Hematopoietic multipotent progenitor cell (in vitro differentiated cells): ENCODE data around the gene VEGFB. TPM values are rescaled to one million over a fixed set of nuclear protein-coding genes. Genes with fewer than 3 reads are reported as not detected.

Source experiments
- DNase-seq, 3 donors: peaks; one replicate each; pipeline ENCODE4 v3.0.0-alpha.2; 2011 to 2015; ENCODE audit warnings: low read depth in 2 of 3, low spot score in 2 of 3
- total RNA-seq: library from RNA; depleted of rRNA; stranded (reverse); fragments of >200 nt; gene quantifications from one replicate; pipeline ENCODE4 v1.2.3, GENCODE V29; 2012

Gene VEGFB
- total RNA-seq, 1 donor, result 15.9 TPM

DNA sequence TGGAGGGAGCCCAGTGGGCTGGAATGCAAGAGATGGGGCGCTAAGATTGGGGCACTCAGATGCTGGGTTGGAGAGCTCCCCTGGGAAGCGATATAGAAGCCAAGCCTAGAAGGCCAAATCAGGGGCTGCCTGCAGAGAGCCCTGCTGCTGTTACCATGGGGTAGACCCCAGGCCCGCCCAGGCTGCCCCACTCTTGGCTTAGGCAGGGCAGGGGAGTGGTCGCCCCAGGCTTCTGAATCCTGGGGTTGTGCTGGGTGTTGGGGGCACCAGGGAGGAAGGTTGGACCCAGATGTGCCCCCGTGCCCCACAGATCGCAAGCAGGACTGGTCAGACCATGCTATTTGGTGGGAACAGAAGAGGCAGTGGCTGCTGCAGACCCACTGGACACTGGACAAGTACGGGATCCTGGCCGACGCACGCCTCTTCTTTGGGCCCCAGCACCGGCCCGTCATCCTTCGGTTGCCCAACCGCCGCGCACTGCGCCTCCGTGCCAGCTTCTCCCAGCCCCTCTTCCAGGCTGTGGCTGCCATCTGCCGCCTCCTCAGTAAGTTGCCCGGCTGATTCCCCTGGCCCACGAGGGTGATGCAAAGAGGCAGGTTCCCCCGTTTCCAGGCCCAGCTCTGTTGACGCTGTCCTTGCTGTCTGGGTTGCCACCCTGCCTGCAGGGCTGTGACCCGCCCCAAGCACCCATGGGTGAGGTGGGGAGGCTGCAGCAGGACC lies 23.9 kb upstream of the VEGFB start:
- DNase-seq, result no peak

DNA sequence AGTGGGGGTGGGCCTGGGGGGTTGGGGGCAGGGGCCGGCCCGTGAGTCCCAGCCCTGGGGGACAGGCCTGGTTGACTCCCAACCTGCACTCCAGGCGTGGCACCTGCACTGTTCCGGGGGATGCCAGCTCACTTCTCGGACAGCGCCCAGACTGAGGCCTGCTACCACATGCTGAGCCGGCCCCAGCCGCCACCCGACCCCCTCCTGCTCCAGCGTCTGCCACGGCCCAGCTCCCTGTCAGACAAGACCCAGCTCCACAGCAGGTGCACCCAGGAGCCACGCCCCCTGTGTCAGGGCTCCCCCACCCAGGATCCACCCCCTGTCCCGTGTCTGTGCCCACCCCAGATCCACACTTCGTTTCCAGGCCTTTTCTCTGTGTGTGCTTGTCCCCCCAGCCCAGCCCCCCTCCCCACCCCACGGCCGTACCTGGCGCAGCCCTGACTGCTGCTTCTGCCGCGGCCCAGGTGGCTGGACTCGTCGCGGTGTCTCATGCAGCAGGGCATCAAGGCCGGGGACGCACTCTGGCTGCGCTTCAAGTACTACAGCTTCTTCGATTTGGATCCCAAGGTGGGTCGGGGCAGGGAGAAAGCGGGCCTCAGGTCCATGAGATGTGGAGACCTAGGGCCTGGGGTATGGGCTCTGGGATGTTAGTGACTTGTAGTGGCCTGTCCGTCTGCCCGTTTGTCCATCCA lies 23.1 kb upstream of the VEGFB start:
- DNase-seq, result no peak

DNA sequence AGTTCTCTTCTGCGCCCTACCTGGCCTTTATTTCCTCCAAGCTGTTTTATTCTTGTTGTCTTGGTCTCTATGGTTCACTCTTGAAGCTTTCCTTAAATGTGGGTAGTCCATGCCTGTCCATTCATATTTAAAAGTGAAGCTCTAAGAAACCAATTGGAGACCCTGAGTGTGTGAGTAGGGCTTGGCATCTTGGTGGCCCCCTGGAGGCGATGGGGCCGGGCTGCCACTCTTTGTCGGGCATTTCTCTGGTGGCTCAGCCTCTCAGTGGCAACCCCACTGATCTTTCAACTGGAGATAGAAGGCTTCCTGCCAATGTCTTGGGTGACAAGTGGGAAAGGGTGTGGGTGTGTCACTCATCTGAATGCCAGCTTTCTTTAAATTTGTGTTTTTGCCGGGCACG lies 17.5 kb upstream of the VEGFB start:
- DNase-seq, result peak in 1 of 3 donors; percentile 53

DNA sequence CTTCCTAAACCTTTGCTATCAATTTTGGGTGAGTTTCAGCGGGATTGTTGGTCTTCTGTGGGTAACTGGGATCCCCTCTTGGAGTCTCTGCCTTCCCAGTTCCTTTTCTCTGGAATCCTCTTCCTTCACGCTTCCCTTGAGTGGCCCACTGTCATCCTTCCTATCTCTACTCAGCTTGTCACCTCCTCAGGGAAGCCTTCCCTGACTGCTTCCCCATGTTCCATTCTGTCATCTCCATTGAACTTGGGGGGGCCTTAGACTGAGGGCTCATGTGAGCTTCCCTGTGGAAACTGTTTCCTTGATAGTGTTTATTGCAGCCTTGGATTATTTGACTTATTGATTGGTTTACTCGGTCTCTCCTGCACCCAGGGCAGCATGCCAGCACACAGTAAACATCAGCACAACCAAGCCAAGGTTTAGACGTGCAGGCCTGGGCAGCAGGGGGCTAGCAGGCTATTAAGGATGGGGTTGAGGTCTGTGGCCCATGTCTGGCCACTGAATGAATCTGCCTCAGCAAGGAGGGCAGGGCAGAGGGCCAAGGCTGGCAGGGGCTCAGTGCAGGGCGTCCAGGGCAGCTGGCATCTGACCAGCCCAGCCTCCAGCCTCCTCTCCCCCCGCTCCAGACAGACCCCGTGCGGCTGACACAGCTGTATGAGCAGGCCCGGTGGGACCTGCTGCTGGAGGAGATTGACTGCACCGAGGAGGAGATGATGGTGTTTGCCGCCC lies 15.6 kb upstream of the VEGFB start:
- no peak for DNase-seq

DNA sequence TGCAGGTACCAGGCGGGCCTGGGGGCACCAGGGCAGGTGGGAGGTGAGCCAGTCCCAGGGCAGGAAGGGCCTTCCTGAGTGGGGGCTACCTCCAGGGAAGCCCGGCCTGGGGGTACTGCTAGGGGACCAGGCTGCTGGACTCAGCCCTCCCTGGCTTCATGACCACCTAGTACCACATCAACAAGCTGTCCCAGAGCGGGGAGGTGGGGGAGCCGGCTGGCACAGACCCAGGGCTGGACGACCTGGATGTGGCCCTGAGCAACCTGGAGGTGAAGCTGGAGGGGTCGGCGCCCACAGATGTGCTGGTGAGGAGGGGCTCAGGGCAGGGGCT lies 15.1 kb upstream of the VEGFB start:
- DNase-seq, result no peak

DNA sequence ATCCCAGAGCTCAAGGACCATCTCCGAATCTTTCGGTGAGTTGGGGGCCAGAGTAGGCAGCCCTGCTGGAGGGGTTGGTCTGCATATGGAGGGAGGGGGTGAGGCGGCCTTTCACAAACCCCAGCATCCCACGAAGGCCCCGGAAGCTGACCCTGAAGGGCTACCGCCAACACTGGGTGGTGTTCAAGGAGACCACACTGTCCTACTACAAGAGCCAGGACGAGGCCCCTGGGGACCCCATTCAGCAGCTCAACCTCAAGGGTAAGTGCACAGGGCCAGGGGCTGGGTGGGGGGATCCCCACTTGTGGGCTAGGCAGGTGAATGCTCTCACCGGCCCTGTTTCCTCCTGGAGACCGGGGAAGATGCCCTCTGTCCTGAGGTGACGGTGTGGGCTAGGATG lies 14.6 kb upstream of the VEGFB start:
- no peak for DNase-seq

DNA sequence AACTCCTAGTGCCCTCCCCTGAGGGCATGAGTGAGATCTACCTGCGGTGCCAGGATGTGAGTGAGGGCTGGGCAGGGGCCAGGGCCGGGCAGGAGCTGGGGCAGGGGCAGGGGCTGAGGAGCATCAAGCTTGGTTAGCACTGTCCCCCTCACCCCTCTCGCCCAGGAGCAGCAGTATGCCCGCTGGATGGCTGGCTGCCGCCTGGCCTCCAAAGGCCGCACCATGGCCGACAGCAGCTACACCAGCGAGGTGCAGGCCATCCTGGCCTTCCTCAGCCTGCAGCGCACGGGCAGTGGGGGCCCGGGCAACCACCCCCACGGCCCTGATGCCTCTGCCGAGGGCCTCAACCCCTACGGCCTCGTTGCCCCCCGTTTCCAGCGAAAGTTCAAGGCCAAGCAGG lies 14.1 kb upstream of the VEGFB start:
- no peak for DNase-seq

DNA sequence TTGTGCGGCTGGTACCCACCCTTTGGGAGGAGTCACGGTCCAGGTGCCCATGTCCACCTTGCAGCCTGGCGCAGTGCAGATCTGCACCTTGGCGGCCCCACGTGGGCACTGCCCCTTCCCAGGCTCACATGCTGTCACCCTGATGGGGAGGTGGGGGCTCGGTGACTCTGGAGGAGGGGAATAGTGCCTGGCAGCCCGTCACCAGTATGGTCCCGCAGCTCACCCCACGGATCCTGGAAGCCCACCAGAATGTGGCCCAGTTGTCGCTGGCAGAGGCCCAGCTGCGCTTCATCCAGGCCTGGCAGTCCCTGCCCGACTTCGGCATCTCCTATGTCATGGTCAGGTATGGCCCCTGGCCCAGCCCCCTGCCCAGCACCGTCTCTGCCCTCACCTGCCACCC lies 13.6 kb upstream of the VEGFB start:
- DNase-seq, result no peak

DNA sequence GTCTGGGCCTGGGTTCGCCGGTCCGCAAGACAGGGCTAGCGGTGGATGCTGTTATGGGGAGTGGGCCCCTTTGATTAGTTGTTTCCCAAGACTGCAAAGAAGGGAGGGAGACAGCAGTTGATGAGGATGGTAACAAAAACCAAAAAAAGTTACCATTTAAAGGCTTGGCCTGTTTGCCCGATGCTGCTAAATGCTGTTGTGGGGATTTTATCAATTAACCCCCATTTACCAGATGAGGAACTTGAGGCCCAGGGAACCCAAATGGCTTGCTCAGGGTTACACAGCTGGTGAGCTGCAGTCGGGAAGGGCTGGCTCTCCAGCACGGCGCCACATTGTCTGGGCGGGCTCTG lies 11.8 kb upstream of the VEGFB start:
- no peak for DNase-seq

DNA sequence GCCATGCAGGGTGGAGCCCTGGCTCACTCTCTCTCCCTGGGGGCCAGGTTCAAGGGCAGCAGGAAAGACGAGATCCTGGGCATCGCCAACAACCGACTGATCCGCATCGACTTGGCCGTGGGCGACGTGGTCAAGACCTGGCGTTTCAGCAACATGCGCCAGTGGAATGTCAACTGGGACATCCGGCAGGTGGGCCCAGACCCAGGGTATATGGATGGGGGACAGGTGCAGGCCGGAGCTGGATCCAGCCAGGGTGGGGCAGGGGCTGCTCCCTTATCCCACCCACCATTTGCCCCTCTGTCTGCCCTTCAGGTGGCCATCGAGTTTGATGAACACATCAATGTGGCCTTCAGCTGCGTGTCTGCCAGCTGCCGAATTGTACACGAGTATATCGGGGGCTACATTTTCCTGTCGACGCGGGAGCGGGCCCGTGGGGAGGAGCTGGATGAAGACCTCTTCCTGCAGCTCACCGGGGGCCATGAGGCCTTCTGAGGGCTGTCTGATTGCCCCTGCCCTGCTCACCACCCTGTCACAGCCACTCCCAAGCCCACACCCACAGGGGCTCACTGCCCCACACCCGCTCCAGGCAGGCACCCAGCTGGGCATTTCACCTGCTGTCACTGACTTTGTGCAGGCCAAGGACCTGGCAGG lies 11.3 kb upstream of the VEGFB start:
- DNase-seq, result no peak

DNA sequence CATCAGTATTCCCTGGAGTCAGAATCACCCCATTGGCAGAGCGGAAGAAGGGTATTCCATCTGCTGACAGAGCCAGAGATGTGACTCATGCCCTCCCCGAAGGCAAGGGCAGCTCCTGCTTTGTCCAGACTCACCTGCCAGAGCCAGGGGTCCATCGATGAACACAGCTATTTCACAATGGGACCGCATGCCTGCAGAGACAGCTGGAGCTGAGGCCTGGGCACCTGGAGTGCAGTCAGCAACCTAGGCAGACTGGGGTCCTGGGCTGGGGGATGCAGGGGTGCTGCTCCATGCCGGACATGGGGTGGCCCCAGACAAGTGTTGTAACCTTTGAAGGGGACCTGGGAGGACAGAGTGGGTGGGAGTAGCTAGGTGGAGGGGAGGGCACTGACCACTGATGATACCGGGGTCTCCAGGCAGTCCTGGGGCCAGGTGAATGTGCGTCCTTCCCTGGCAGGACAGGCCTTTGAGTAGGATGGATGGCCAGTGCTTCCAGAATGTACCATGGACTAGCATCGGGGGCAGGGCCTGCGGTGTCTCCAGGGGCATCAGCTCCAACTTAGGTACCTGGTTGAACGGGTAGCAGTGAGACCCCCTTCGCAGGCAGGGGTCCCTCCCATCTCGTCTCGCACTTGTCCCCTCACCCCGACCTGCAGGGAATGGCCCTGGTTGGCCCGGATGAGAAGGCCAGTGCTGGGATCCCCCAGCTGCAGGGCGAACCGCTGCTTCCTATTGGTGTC lies 10.1 kb upstream of the VEGFB start:
- DNase-seq, result no peak

DNA sequence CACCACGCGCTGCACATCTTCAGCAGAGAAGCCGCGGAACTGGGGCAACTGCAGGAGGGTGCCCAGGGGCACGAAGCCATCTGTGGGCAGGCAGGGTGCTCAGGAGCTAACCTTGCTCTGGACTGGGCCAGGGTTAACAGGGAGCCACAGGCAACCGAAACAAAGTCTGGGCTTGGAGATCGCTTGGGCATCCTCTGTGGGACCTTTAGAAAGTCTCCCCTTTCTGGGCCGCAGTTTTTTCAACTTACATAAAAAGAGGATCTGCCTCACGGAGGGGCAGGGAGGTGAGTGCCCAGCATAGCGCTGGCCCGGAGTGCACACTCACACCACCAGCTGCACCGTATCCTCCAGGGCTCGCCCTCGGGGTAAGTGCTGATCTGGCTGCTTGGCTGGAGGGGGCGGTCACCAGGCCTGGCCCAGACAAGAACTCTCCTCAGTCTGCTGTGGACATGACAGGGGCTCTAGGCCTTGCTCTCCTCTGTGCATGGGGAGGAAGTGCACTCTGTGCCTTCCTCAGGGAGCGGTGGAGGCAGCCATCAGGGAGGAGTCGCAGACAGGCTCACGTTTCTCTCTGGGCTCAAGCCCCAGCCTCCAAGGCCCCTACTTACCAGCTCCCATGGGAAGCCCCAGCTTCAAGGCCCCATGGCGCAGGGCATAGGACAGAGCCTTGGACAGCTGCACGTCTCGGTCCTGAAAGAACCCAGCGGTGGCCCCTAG lies 9.3 kb upstream of the VEGFB start:
- DNase-seq, result no peak

DNA sequence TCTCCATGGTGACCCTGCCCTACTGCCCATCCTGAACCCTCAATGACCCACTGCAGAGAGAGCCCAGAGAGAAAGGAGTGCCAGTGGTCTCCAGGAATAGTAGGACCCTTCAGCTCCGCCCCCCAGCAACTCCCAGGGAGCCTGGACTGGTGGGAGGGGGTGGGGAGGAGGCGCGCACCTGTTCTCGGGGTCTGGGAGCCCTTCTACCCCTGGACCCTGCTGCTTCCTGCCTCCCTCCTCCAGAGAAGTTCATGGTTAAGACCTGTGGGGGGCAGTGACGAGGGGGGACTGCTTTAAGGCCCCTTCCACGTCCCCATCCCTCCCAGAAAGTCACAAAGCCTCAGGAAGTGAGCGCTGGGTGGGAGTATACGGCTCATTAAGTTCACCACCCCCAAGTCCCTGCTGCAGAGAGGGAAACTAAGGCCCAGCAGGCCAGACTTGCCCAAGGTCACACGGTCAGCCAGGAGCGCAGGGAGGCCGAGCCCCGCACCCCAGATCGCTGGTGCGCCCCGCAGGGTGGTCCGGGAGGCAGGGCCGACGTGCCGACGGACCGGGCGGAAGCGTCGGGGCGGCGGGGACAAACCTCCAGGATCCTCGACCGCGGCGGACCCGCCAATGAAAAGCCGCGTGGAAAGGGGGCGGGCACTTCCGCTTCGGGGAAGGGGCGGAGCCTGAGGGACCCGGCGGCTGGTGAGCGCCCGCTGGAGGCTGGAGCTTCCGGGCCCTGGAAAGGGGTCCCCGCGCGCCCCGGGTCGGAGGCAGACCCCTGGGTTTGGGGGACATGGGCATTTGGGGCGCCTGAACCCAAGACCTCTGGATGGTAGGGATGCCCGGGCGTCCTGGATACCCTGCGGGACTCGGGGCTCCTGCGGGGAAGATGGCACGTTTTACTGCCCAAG lies 8.5 kb upstream of the VEGFB start, which contains the start of the genes NUDT22 and TRPT1:
TSS of gene NUDT22 (plus strand) at position 667 of the 899 bp plus-strand sequence. CDS start 379 bp downstream, outside the sequence.
TSS of gene TRPT1 (minus strand) at position 579 of the 899 bp plus-strand sequence. CDS start at position 253, 326 bp downstream.
- peak in 2 of 3 donors; percentile 85 to 88 for DNase-seq

DNA sequence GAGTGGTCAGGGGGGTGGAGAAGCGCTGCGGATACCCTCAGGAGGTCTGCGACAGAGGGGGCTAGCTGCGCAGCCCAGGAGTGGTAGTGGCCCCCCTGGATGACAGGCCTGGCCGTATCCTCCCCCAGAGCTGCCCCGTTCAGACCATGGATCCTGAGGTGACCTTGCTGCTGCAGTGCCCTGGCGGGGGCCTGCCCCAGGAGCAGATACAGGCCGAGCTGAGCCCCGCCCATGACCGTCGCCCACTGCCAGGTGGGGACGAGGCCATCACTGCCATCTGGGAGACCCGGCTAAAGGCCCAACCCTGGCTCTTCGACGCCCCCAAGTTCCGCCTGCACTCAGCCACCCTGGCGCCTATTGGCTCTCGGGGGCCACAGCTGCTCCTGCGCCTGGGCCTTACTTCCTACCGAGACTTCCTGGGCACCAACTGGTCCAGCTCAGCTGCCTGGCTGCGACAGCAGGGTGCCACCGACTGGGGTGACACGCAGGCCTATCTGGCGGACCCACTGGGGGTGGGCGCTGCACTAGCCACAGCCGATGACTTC lies 7.8 kb upstream of the VEGFB start:
- DNase-seq, result peak in 2 of 3 donors; percentile 48 to 64

DNA sequence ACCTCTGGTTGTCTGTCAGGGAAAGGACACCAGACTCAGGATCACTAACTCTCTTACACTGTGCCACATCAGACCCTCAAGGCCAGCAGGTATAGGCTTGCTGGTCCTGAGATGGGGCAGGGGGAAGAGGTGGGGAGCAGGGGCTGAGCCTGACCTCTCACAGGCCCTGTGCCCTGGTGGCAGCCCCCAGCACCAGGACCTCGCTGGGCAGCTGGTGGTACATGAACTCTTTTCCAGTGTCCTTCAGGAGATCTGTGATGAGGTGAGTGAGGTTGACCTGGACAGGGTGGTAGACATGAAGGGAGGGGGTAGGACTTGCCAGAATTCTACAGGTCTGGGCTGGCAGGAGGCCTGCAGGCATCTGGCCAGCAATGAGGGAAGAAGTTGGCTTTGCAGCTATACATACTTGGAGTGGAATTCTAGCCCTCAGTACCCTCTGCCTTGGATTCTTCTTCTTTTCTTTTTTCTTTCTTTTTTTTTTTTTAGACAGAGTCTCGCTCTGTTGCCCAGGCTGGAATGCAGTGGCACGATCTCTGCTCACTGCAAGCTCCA lies 6.9 kb upstream of the VEGFB start:
- no peak for DNase-seq

DNA sequence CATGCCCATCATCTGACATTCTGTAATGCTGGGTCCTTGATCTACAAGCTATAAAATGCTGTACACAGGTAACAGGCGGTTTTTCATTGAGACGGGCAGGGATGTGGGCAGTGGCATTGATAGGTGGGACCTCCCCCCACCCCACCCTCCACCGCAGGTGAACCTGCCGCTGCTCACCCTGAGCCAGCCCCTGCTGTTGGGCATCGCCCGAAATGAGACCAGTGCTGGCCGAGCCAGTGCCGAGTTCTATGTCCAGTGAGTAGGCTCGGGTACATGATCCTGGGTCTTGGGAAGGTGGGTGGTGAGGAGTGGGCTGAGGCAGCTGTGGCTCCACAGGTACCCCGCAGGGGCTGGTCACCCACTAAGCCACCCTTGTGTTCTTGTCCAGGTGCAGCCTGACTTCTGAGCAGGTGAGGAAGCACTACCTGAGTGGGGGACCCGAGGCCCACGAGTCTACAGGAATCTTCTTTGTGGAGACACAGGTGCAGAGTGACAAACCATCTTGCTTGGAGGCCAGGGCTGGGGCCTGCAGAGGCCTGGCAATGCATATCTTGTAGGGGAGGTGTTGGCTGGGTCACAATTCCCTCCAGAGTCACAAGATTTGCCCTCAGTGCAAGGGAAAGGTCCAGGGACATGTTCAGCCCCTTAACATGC lies 5.2 kb upstream of the VEGFB start:
- no peak for DNase-seq

DNA sequence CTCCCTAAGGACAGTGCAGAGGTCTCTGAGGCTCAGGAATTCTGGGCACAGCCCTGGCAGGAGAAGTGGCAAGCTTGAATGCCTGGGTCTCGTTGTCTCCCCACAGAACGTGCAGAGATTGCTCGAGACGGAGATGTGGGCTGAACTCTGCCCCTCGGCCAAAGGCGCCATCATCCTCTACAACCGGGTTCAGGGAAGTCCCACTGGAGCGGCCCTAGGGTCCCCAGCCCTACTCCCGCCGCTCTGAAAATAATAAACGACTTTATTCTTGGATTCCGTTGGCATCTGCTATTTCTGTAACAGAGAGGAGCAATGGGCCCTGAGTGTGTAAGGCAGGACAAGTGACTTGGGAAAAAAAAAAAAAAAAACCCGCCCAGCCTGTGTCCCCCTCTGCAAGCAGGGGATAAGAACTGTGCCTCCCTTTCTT lies 4.6 kb upstream of the VEGFB start:
- DNase-seq, result no peak
